Upper lobe of right lung (tissue), 1 donor: ENCODE results near the gene NDUFB8. TPM values are rescaled to one million over a fixed set of nuclear protein-coding genes. Genes with fewer than 3 reads are reported as not detected.

Source experiments
- ATAC-seq: fragments of 200-7000 bp; cut with Tn5 transposase; one replicate; pipeline ENCODE4 v1.9.1; 2020; ENCODE audit warnings: mild to moderate bottlenecking, moderate library complexity
- DNase-seq: peaks from one replicate; pipeline ENCODE4 v3.0.0-alpha.2; 2020
- H3K27ac ChIP-seq: fragments of 200-600 bp; one replicate; pipeline ENCODE4 v1.8.0; 2022
- H3K27me3 ChIP-seq: fragments of 200-600 bp; one replicate; pipeline ENCODE4 v1.8.0; 2022; ENCODE audit warnings: mild to moderate bottlenecking
- H3K36me3 ChIP-seq: fragments of 200-600 bp; one replicate; pipeline ENCODE4 v1.8.0; 2022
- H3K4me1 ChIP-seq: fragments of 200-600 bp; one replicate; pipeline ENCODE4 v1.8.0; 2022
- H3K4me3 ChIP-seq: fragments of 200-600 bp; one replicate; pipeline ENCODE4 v1.8.0; 2022; ENCODE audit warnings: mild to moderate bottlenecking
- H3K9me3 ChIP-seq: fragments of 200-600 bp; one replicate; pipeline ENCODE4 v1.8.0; 2022
- intact Hi-C: fragments of 100-400 bp; cut with DNase I; formaldehyde crosslinking; loops from one replicate; pipeline ENCODE4 v1.11.0; 2022
- total RNA-seq: library from RNA; stranded (reverse); fragmentation: NEBNext Ultra II Directional; extraction: Animal tissue kit (Norgen Biotek cat#: 25700); gene quantifications from one replicate; pipeline ENCODE4 v1.2.1, GENCODE V29; 2021
- TF ChIP-seq, protein P1 (sequence below): fragments of 200-600 bp; IDR thresholded peaks from one replicate; pipeline ENCODE4 v1.8.0; 2022; ENCODE audit warnings: antibody characterized with exemption
- donor health status: DM: no; HTN: yes; CAD: no; lungs with severe emphysema.

Gene NDUFB8
- total RNA-seq, 1 donor from 2014 or later, result 110 TPM

DNA sequence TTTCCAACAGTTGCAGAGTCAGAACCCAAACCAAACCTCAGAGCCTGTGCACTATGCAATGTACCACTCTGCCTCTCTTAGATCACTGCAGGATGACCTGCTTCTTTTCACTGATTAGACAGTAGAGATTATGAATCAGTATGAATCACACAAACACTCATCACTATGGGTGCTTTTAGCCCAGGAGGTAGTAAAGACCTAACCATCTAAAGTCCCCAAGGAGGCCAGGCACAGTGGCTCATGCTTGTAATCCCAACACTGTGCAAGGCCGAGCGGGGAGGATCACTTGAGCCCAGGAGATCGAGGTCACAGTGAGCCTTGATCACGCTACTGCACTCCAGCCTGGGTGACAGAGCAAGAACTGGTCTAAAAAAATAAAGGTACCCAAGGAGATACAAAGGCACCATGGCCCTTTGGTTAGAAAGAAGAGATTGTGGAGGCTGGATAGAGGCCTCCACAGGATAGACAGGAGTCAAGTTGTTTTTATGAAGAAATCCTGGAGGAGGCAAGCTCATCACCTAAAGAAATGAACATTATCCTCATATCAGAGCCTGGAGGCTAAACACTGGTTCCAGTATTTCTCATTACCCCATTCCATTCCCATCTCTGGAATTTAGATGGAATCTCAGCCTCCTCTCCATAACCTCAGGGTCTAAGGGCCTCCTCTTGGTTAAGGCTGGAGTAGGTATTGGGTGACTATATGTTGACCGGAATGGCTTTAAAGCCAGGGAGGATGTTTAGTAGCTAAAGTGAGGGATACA is 22.9 kb downstream of the NDUFB8 start:
- intact Hi-C loops, result no loop called here
- H3K36me3 ChIP-seq, result peaks cover 37% of the 10 kb centered on the region

DNA sequence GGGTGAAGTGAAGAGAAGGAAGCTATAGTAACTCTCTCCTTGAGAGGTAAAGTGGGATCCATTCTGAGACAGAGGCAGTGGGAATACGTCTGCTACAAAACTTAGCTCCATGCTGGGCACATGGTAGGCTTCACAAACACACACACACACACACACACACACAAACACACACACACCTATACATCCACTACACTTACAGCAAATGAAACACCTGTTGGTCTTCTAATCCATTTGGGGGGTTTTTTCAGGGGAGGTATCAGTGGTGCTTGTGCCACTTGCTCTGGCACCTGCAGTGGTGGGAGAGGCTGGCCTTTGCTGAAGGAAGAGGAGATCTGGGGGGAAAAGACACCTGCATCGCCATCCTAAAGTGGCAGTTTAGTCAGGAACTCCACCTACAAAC is 24.5 kb downstream of the NDUFB8 start:
- Histone ChIP-seq H3K27ac (no peak overlapping the region), H3K9me3 (no peaks in the 10 kb centered on the region), H3K36me3 (peaks cover 48% of the 10 kb centered on the region), H3K27me3 (no peaks in the 10 kb centered on the region), H3K4me1 (no peaks in the 10 kb centered on the region), H3K4me3 (no peak overlapping the region)
- intact Hi-C loops, result no loop called here
- ATAC-seq, result no peak
- no peak for DNase-seq
- TF ChIP-seq, protein P1, sequence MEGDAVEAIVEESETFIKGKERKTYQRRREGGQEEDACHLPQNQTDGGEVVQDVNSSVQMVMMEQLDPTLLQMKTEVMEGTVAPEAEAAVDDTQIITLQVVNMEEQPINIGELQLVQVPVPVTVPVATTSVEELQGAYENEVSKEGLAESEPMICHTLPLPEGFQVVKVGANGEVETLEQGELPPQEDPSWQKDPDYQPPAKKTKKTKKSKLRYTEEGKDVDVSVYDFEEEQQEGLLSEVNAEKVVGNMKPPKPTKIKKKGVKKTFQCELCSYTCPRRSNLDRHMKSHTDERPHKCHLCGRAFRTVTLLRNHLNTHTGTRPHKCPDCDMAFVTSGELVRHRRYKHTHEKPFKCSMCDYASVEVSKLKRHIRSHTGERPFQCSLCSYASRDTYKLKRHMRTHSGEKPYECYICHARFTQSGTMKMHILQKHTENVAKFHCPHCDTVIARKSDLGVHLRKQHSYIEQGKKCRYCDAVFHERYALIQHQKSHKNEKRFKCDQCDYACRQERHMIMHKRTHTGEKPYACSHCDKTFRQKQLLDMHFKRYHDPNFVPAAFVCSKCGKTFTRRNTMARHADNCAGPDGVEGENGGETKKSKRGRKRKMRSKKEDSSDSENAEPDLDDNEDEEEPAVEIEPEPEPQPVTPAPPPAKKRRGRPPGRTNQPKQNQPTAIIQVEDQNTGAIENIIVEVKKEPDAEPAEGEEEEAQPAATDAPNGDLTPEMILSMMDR, result no peak

More for the DNA sequence above, 22.9 kb downstream of the NDUFB8 start:
- Histone ChIP-seq H3K4me1 (no peaks in the 10 kb centered on the region), H3K27ac (no peak overlapping the region), H3K4me3 (no peak overlapping the region), H3K27me3 (no peaks in the 10 kb centered on the region), H3K9me3 (no peaks in the 10 kb centered on the region)
- TF ChIP-seq, protein P1, result no peak
- DNase-seq (no peak), ATAC-seq (no peak)

DNA sequence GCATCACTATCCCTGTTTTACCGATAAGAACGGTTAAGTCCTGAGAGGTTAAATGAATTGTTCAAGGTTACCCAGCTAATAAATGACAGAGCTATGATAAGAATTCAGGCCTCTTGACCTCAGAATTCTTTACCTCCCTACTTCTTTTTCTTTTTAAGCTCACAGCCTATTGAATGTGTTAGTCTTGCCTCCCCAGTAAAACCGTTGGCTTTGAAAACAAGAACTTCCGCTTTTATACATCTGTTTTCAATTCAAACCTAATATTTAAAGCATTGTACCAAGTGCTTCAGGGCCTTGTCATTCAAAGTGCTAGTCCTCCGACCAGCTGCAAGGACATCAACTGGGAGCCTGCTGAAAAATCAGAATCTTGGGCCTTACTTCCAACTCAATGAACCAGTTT is 25.6 kb downstream of the NDUFB8 start:
- no peak for DNase-seq
- no peaks in the 10 kb centered on the region for H3K9me3 ChIP-seq
- H3K4me1 ChIP-seq, result no peaks in the 10 kb centered on the region
- no peak for ATAC-seq
- H3K36me3 ChIP-seq, result peaks cover 57% of the 10 kb centered on the region
- intact Hi-C loops, result no loop called here
- H3K27ac ChIP-seq, result no peak overlapping the region
- H3K27me3 ChIP-seq, result no peaks in the 10 kb centered on the region
- H3K4me3 ChIP-seq, result no peak overlapping the region
- TF ChIP-seq, protein P1, result no peak

DNA sequence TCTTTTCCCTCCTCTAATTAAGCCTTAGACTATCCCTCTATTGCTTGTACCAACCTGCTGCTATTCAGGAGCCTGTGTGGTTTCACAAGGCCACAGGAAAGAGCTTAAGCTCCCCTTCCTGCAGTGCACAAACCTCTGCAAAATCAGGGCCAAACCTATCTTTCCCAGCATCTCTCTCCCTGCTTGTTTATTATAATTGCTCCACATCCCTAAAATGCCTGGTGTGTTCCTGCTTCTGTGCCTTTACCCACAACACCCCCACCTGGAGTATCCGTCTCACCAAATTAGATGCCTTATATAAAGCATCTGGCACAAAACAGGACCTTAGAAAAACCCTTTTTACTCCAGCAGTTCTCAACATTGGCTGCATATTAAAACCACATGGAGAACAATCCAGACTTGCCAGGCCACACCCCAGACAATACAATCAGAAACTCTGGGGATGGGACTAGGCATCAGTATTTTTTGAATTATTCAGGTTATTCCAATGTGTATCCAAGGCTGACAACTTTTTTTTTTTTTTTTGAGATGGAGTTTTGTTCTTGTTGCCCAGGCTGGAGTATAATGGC is 26.7 kb downstream of the NDUFB8 start:
- Histone ChIP-seq H3K36me3 (peaks cover 68% of the 10 kb centered on the region), H3K4me3 (no peak overlapping the region)

DNA sequence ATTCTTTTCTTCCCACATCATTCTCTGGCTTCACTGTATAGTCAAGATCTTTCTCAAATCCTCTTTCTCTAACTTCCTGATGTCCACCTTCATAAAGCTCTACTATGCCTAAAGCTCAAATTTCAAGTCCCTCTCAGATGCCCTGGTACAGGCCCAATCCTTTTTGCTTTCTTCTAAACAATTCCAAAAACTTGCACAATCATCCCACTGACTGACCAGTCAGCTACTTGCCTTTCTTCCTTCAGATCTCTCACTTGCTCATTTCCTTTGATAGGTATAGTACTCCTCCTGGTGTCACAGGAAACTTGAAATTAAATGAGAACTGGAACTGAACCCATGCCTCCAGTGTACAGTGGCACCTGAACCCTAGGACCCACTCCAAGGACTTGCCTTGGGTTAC is 28.2 kb downstream of the NDUFB8 start:
- intact Hi-C loops, result no loop called here
- H3K27me3 ChIP-seq, result no peaks in the 10 kb centered on the region
- H3K4me1 ChIP-seq, result no peaks in the 10 kb centered on the region
- DNase-seq, result no peak
- no peak for ATAC-seq
- H3K4me3 ChIP-seq, result no peak overlapping the region
- no peaks in the 10 kb centered on the region for H3K9me3 ChIP-seq
- peaks cover 65% of the 10 kb centered on the region for H3K36me3 ChIP-seq
- TF ChIP-seq, protein P1, result no peak
- no peak overlapping the region for H3K27ac ChIP-seq

More for the DNA sequence above, 26.7 kb downstream of the NDUFB8 start:
- no peak for ATAC-seq
- TF ChIP-seq, protein P1, result no peak
- Histone ChIP-seq H3K9me3 (no peaks in the 10 kb centered on the region), H3K27me3 (no peaks in the 10 kb centered on the region), H3K4me1 (no peaks in the 10 kb centered on the region), H3K27ac (no peak overlapping the region)
- intact Hi-C loops, result no loop called here
- DNase-seq, result no peak
